Gastrocnemius medialis (tissue), 4 donors: ENCODE results near the gene TMEM150A. TPM values are rescaled to one million over a fixed set of nuclear protein-coding genes. Genes with fewer than 3 reads are reported as not detected.

Source experiments
- ATAC-seq, 2 donors: fragments of 150-250 bp; one replicate each; pipeline ENCODE4 v1.9.1; 2016
- DNase-seq, 2 donors: peaks; one replicate each; pipeline ENCODE4 v3.0.0-alpha.2; 2019
- H3K27ac ChIP-seq, 4 donors: fragments of 200-600 bp; sonication (generic); 1 replicate in 1 of 4; 2 replicates in 3 of 4; pipeline ENCODE4 v1.5.1; 2016 to 2018; ENCODE audit warnings: mild to moderate bottlenecking in 2 of 4, moderate library complexity in 1 of 4
- H3K27me3 ChIP-seq, 3 donors: fragments of 200-600 bp; sonication (generic) in 2 of 3; 1 replicate in 1 of 3; 2 replicates in 2 of 3; pipeline versions ENCODE4 v1.5.1 to v1.6.0; 2016 to 2019; ENCODE audit warnings: mild to moderate bottlenecking in 1 of 3, moderate library complexity in 1 of 3
- H3K36me3 ChIP-seq, 2 donors: fragments of 200-600 bp; sonication (generic) in 1 of 2; one replicate each; pipeline ENCODE4 v1.5.1; 2017 to 2018
- H3K4me1 ChIP-seq, 2 donors: fragments of 200-600 bp; sonication (generic) in 1 of 2; one replicate each; pipeline ENCODE4 v1.5.1; 2016 to 2017; ENCODE audit warnings: mild to moderate bottlenecking in 2 of 2
- H3K4me3 ChIP-seq, 4 donors: fragments of 200-600 bp; sonication (generic) in 3 of 4; 1 replicate in 1 of 4; 2 replicates in 3 of 4; pipeline ENCODE4 v1.5.1; 2016 to 2019; ENCODE audit warnings: mild to moderate bottlenecking in 2 of 4
- H3K9me3 ChIP-seq, 3 donors: fragments of 200-600 bp; sonication (generic) in 2 of 3; 1 replicate in 1 of 3; 2 replicates in 2 of 3; pipeline ENCODE4 v1.5.1; 2016 to 2019
- POLR2A ChIP-seq, 2 donors: fragments of 450-650 bp; IDR thresholded peaks; one replicate each; pipeline ENCODE4 v1.6.1; 2017; ENCODE audit warnings: antibody characterized with exemption in 2 of 2, mild to moderate bottlenecking in 2 of 2, moderate library complexity in 2 of 2
- in situ Hi-C, 4 donors: fragments of 200-750 bp; cut with MboI; loops; one replicate each; pipeline versions ENCODE4 v1.15.0 to v1.8.0; 2017; ENCODE audit warnings: low sequenced_read_pairs in 4 of 4
- intact Hi-C: fragments of 100-400 bp; cut with DNase I; formaldehyde crosslinking; loops from one replicate; pipeline ENCODE4 v1.15.1; 2023; ENCODE audit warnings: low total_unique reads
- total RNA-seq, 4 donors: library from RNA; depleted of rRNA; stranded (reverse); fragments of >200 nt; gene quantifications; one replicate each; pipeline versions ENCODE4 v1.1.0 to v1.2.3, GENCODE V29; 2016
- TF ChIP-seq, protein P1 (sequence below), 5 experiments: fragments of 450-650 bp in 3 of 5; fragments of 200-600 bp in 2 of 5; sonication (generic) in 2 of 5; IDR thresholded peaks in 4 of 5; conservative IDR thresholded peaks in 1 of 5; 1 replicate in 4 of 5; 2 replicates in 1 of 5; pipeline ENCODE4 v1.5.1; 2016 to 2019; ENCODE audit warnings: antibody characterized with exemption in 5 of 5, mild to moderate bottlenecking in 3 of 5, moderate library complexity in 3 of 5

TMEM150A gene, protein sequence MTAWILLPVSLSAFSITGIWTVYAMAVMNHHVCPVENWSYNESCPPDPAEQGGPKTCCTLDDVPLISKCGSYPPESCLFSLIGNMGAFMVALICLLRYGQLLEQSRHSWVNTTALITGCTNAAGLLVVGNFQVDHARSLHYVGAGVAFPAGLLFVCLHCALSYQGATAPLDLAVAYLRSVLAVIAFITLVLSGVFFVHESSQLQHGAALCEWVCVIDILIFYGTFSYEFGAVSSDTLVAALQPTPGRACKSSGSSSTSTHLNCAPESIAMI
- total RNA-seq = 100 to 1,000 TPM in 1 of 4 donors, 10 to 100 TPM in 3; 44.4 to 102 (median 80.7) TPM

DNA sequence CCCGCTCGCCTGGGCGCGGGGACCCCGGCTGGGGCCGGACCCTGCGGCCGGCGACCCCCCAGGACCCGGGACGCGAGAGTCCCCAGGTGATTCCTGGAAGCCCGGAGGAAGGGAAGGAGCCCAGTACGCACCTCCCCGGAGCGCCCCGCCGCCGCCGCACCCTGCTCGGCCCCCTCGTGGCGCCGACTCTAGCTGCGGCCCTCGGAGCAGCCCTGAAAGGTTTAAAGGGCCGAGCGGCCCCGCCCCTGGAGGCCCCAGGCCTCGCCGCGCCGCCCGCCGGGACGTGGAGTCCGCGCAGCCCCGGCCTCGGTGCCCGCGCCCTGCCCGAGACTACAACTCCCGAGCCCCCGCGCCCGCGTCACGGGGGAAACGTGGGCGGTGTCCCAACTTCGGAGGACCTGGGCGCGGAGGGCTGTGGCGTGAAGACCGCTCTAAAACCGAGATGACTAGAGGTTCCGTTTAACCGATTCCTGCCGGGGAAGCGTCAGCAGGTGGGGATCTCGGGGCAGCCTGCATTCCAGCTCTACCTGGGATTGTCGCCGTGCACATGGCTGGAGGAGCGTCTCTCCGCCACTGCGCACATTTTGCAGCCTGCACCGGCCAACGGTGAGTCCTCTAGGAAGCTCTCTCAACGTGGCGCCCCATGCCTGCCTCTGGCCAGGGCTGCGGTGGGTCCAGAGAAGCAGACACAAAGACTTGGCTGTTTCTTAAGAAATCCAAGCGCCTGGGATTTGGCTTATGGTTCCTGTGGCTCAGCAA, at the start of gene TMEM150A:
TSS of gene TMEM150A (minus strand) at position 223 of the 759 bp plus-strand sequence. CDS start 750 bp downstream, outside the sequence.
- peaks cover 58 to 60% of the 10 kb centered on the region in 2 donors for H3K4me1 ChIP-seq
- in situ Hi-C loops = no loop called here
- no peaks in the 10 kb centered on the region for H3K9me3 ChIP-seq
- DNase-seq (peak; percentile 92 to 95), ATAC-seq (peak; percentile 51 to 60)
- H3K4me3 ChIP-seq = peak within 1 kb of the TSS; percentile 74 to 84 (median 84)
- TF ChIP-seq POLR2A (IDR thresholded peaks at IDR 0.05) = peak; percentile 98 to 99
- TF ChIP-seq, protein P1, sequence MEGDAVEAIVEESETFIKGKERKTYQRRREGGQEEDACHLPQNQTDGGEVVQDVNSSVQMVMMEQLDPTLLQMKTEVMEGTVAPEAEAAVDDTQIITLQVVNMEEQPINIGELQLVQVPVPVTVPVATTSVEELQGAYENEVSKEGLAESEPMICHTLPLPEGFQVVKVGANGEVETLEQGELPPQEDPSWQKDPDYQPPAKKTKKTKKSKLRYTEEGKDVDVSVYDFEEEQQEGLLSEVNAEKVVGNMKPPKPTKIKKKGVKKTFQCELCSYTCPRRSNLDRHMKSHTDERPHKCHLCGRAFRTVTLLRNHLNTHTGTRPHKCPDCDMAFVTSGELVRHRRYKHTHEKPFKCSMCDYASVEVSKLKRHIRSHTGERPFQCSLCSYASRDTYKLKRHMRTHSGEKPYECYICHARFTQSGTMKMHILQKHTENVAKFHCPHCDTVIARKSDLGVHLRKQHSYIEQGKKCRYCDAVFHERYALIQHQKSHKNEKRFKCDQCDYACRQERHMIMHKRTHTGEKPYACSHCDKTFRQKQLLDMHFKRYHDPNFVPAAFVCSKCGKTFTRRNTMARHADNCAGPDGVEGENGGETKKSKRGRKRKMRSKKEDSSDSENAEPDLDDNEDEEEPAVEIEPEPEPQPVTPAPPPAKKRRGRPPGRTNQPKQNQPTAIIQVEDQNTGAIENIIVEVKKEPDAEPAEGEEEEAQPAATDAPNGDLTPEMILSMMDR (IDR thresholded peaks at IDR 0.05 in 4 of 5, conservative IDR thresholded peaks at IDR 0.05 in 1 of 5) = peak in 4 of 5 experiments; percentile 68 to 75 (median 71)
- no peaks in the 10 kb centered on the region for H3K27me3 ChIP-seq
- peaks cover 0 to 33% of the 10 kb centered on the region in 2 donors for H3K36me3 ChIP-seq
- H3K27ac ChIP-seq = peak within 1 kb of the TSS; percentile 93 to 99 (median 94)
- intact Hi-C loops = loop anchor here (2.0 to 5.0 kb wide), 4 partner anchors 40 to 165 kb away; partner anchors contain the start of gene GGCX

DNA sequence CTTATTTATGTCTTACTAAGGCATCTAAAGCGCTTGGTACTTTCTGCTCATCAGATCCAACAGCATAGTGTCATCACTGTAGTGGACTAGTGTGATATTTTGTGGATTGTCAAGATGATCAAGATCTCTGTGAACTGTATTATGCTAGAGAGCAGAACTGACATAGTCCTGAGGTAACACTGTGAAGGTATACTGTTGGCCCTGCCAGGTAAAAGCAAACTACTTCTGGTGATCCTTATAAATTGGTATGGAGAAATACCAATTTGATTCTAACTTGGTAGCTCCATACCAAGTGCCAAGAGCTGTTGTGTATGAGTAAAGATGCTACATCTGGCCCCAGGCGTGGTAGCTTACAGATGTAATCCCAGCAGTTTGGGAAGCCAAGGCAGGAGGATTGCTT, 49.6 kb upstream of the TMEM150A start:
- H3K27me3 ChIP-seq = no peaks in the 10 kb centered on the region
- no peaks in the 10 kb centered on the region for H3K4me1 ChIP-seq
- in situ Hi-C loops (no loop called here), intact Hi-C loops (no loop called here)
- TF ChIP-seq, protein P1 (IDR thresholded peaks at IDR 0.05 in 4 of 5, conservative IDR thresholded peaks at IDR 0.05 in 1 of 5) = no peak
- TF ChIP-seq POLR2A (IDR thresholded peaks at IDR 0.05) = no peak
- H3K9me3 ChIP-seq = no peaks in the 10 kb centered on the region
- no peak overlapping the region for H3K4me3 ChIP-seq
- peaks cover 0 to 65% of the 10 kb centered on the region in 2 donors for H3K36me3 ChIP-seq
- no peak overlapping the region for H3K27ac ChIP-seq
- ATAC-seq (no peak), DNase-seq (no peak)

DNA sequence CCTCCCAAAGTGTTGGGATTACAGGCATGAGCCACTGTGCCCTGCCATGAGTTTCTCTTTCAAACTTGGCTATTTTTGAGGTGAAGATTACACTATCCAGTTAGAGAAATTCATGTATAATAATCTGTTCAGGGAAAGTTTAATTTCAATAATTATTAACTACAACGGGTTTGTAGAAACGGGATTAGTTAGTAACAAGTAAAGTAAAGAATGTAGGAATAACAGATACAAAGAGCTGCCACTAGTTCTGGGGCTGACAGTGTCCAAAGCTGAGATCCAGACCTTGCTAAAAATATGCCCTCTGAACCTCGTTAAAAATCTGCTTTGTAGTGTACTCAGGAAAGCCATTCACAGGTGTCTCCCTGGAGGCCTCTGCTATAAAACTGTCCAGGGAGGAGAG, 48.6 kb upstream of the TMEM150A start:
- Histone ChIP-seq H3K27me3 (no peaks in the 10 kb centered on the region), H3K9me3 (no peaks in the 10 kb centered on the region), H3K27ac (no peak overlapping the region), H3K4me3 (no peak overlapping the region), H3K4me1 (no peaks in the 10 kb centered on the region), H3K36me3 (peaks cover 0 to 73% of the 10 kb centered on the region in 2 donors)
- no peak for TF ChIP-seq POLR2A (IDR thresholded peaks at IDR 0.05)
- TF ChIP-seq, protein P1 (IDR thresholded peaks at IDR 0.05 in 4 of 5, conservative IDR thresholded peaks at IDR 0.05 in 1 of 5) = no peak
- in situ Hi-C loops (no loop called here), intact Hi-C loops (no loop called here)
- ATAC-seq (no peak), DNase-seq (no peak)

DNA sequence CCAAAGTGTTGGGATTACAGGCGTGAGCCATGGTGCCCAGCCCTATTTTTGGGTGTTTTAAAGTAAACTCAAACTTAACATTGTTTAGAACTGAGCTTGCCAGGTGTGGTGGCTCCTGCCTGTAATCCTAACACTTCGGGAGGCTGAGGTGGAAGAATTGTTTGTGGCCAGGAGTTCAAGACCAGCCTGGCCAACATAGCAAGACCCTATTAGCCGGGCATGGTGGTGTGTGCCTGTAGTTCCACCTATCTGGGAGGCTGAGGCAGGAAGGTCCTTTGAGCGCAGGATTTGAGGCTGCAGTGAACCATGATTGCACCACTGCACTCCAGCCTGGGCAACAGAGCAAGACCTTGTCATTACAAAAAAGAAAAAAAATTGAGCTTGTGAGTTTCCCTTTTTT, 48.0 kb upstream of the TMEM150A start:
- Histone ChIP-seq H3K4me1 (peaks cover 0 to 2% of the 10 kb centered on the region in 2 donors), H3K9me3 (no peaks in the 10 kb centered on the region), H3K36me3 (peaks cover 0 to 76% of the 10 kb centered on the region in 2 donors), H3K27ac (no peak overlapping the region), H3K4me3 (no peak overlapping the region), H3K27me3 (no peaks in the 10 kb centered on the region)
- in situ Hi-C loops (no loop called here), intact Hi-C loops (no loop called here)
- DNase-seq = no peak
- TF ChIP-seq, protein P1 (IDR thresholded peaks at IDR 0.05 in 4 of 5, conservative IDR thresholded peaks at IDR 0.05 in 1 of 5) = no peak
- no peak for TF ChIP-seq POLR2A (IDR thresholded peaks at IDR 0.05)
- no peak for ATAC-seq
